Fibroblast of pulmonary artery (primary cell): ENCODE data around the gene XIRP1.

Source experiments
- DNase-seq: peaks from one replicate; pipeline ENCODE4 v3.0.0-alpha.2; 2010; ENCODE audit warnings: low read depth
- H3K4me3 ChIP-seq: replicated peaks from 2 replicates; pipeline ENCODE4 v1.5.1; 2011; ENCODE audit warnings: low read depth, mild to moderate bottlenecking, control low read depth, low read length, moderate library complexity
- CTCF ChIP-seq: IDR thresholded peaks from 2 replicates; pipeline ENCODE4 v1.5.1; 2011; ENCODE audit warnings: mild to moderate bottlenecking, control low read depth, low read length, inconsistent platforms; ENCODE audit errors: missing control alignments

Gene XIRP1

GRCh38 chr3:39191111-39191510 lies 1.3 kb downstream of the XIRP1 start:
- no peak overlapping the region for H3K4me3 ChIP-seq
- no peak for DNase-seq
- TF ChIP-seq CTCF, result no peak

GRCh38 chr3:39190281-39191025 lies 1.9 kb downstream of the XIRP1 start:
- no peak for TF ChIP-seq CTCF
- DNase-seq, result no peak
- no peak overlapping the region for H3K4me3 ChIP-seq

GRCh38 chr3:39189959-39190269 lies 2.5 kb downstream of the XIRP1 start:
- peak; percentile 83 for TF ChIP-seq CTCF
- no peak overlapping the region for H3K4me3 ChIP-seq
- peak; percentile 79 for DNase-seq

- no peak for DNase-seq
- H3K4me3 ChIP-seq, result no peak overlapping the region
- TF ChIP-seq CTCF, result no peak
Observed at GRCh38 chr3:39189150-39189958, 3.0 kb downstream of the XIRP1 start.

GRCh38 chr3:39188271-39189149 lies 3.9 kb downstream of the XIRP1 start:
- no peak overlapping the region for H3K4me3 ChIP-seq
- TF ChIP-seq CTCF, result no peak
- no peak for DNase-seq

- no peak for TF ChIP-seq CTCF
- no peak overlapping the region for H3K4me3 ChIP-seq
- no peak for DNase-seq
Observed at GRCh38 chr3:39187372-39188155, 4.8 kb downstream of the XIRP1 start.
